Thyroid gland (tissue), 4 donors: ENCODE measurements around the gene SKIC8. TPM values are rescaled to one million over a fixed set of nuclear protein-coding genes. Genes with fewer than 3 reads are reported as not detected.

Experiments used
- DNase-seq, 2 donors: peaks; one replicate each; pipeline ENCODE4 v3.0.0-alpha.2; 2019
- H3K27ac ChIP-seq, 3 donors: fragments of 200-600 bp; sonication (generic); 1 replicate in 2 of 3; 2 replicates in 1 of 3; pipeline ENCODE4 v1.5.1; 2016 to 2019; ENCODE audit warnings: mild to moderate bottlenecking in 1 of 3, moderate library complexity in 1 of 3
- H3K27me3 ChIP-seq: fragments of 200-600 bp; sonication (generic); one replicate; pipeline ENCODE4 v1.5.1; 2019
- H3K36me3 ChIP-seq, 2 donors: fragments of 200-600 bp; sonication (generic); one replicate each; pipeline ENCODE4 v1.5.1; 2016 to 2019
- H3K4me1 ChIP-seq, 2 donors: fragments of 200-600 bp; sonication (generic); one replicate each; pipeline ENCODE4 v1.5.1; 2017 to 2019
- H3K4me3 ChIP-seq, 3 donors: fragments of 200-600 bp; sonication (generic); replicated peaks in 1 of 3; 1 replicate in 2 of 3; 2 replicates in 1 of 3; pipeline ENCODE4 v1.5.1; 2016; ENCODE audit warnings: mild to moderate bottlenecking in 1 of 3
- H3K9me3 ChIP-seq: fragments of 200-600 bp; sonication (generic); one replicate; pipeline ENCODE4 v1.5.1; 2017
- CTCF ChIP-seq, 6 experiments: fragments of 200-600 bp in 3 of 6; fragments of 450-650 bp in 3 of 6; sonication (generic) in 3 of 6; IDR thresholded peaks; one replicate each; pipeline ENCODE4 v1.5.1; 2016 to 2019; ENCODE audit warnings: antibody characterized with exemption in 6 of 6, mild to moderate bottlenecking in 2 of 6, inconsistent platforms in 1 of 6, moderate library complexity in 1 of 6
- POLR2A ChIP-seq, 2 donors: fragments of 450-650 bp; IDR thresholded peaks; one replicate each; pipeline ENCODE4 v1.6.1; 2017; ENCODE audit warnings: antibody characterized with exemption in 2 of 2, mild to moderate bottlenecking in 2 of 2, moderate library complexity in 1 of 2
- WGBS, 2 donors: methylation state at CpG; one replicate each; pipeline ENCODE4 v1.1.5; 2017; 5-methylcytosine and 5-hydroxymethylcytosine counted together
- intact Hi-C: fragments of 100-400 bp; cut with DNase I; formaldehyde crosslinking; loops from one replicate; pipeline ENCODE4 v1.15.1; 2023
- small RNA-seq: library from RNA; depleted of rRNA; stranded (forward); fragments of <200 nt; gene quantifications from one replicate; pipeline ENCODE3, GENCODE V24; 2016
- total RNA-seq, 4 donors: library from RNA; depleted of rRNA; stranded (reverse); fragments of >200 nt; gene quantifications; one replicate each; pipeline ENCODE4 v1.2.3, GENCODE V29; 2016

Gene SKIC8
- total RNA-seq, 4 donors from 2014 or later = 87.0 to 113 (median 101) TPM

GRCh38 chr15:78239811-78240210 is 59.6 kb downstream of the SKIC8 start:
- Histone ChIP-seq H3K9me3 (no peaks in the 10 kb centered on the region), H3K4me1 (peaks cover 0 to 9% of the 10 kb centered on the region in 2 donors), H3K27ac (no peak overlapping the region), H3K27me3 (no peaks in the 10 kb centered on the region), H3K36me3 (no peaks in the 10 kb centered on the region), H3K4me3 (no peak overlapping the region)
- no peak for DNase-seq
- 89 to 93% methylated on average over 5 of the region's 5 CpGs for WGBS, 2 donors
- TF ChIP-seq CTCF (IDR thresholded peaks at IDR 0.05) = no peak
- no peak for TF ChIP-seq POLR2A (IDR thresholded peaks at IDR 0.05)
- intact Hi-C loops = loop anchor here (2.0 to 5.0 kb wide), 2 partner anchors 127 to 278 kb away; no protein-coding TSS in a partner anchor

DNA sequence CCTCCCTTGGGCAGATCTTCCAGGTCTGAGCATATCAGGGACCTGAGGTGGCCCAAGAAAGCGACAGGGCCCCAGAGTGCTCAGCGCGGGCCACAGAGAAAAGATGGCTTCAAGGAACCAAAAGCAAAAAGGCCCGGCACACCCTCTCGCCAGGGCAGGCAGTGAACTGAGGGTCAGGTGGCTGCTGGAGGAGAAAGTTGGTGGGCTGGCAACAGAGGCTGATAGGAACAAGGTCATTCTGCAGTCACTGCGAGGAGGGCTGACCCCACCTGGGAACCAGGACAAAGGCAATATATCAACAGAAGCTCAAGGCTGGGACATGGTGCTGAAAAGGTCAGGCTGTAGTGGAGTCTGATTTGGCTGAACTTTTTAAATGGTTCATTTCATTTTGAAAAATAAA is 62.3 kb downstream of the SKIC8 start:
- TF ChIP-seq CTCF (IDR thresholded peaks at IDR 0.05) (no peak), POLR2A (IDR thresholded peaks at IDR 0.05) (no peak)
- H3K9me3 ChIP-seq = no peaks in the 10 kb centered on the region
- H3K27me3 ChIP-seq = no peaks in the 10 kb centered on the region
- no peak overlapping the region for H3K4me3 ChIP-seq
- no peaks in the 10 kb centered on the region for H3K4me1 ChIP-seq
- intact Hi-C loops = no loop called here
- H3K27ac ChIP-seq = no peak overlapping the region
- H3K36me3 ChIP-seq = no peaks in the 10 kb centered on the region
- 84 to 85% methylated on average over 6 of the region's 6 CpGs for WGBS, 2 donors
- DNase-seq = no peak

DNA sequence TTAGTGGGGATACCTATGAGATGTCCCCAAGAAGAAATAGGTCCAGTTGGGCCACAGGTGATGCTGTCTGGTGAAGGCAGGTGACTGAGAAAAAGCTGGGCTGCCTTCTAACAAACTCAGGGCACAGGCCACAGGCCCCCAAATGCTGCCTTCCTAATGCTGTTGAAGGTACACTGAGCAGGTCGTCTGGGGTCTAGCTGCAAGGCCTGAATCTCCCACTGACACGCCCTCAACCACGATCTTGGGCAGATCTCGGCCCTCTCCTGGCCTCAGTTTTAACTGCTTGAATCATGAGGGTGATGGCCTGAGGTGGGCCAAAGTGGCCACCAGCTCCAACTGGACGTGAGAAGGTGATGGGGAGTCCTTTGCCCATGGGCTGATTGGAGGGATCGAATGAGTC is 62.9 kb downstream of the SKIC8 start:
- intact Hi-C loops = no loop called here
- Histone ChIP-seq H3K9me3 (no peaks in the 10 kb centered on the region), H3K36me3 (no peaks in the 10 kb centered on the region), H3K4me1 (no peaks in the 10 kb centered on the region), H3K4me3 (no peak overlapping the region), H3K27ac (no peak overlapping the region), H3K27me3 (no peaks in the 10 kb centered on the region)
- DNase-seq = no peak
- WGBS, 2 donors = 95 to 97% methylated on average over 6 of the region's 6 CpGs
- TF ChIP-seq POLR2A (IDR thresholded peaks at IDR 0.05) = no peak
- no peak for TF ChIP-seq CTCF (IDR thresholded peaks at IDR 0.05)

- DNase-seq = no peak
- 45 to 54% methylated on average over 5 to 6 of the region's 6 CpGs for WGBS, 2 donors
- no peak within 1 kb of the TSS for H3K27ac ChIP-seq
- H3K36me3 ChIP-seq = no peaks in the 10 kb centered on the region
- H3K4me3 ChIP-seq = no peak within 1 kb of the TSS
- intact Hi-C loops = no loop called here
- no peaks in the 10 kb centered on the region for H3K9me3 ChIP-seq
- H3K4me1 ChIP-seq = no peaks in the 10 kb centered on the region
- TF ChIP-seq CTCF (IDR thresholded peaks at IDR 0.05) = no peak
- no peak for TF ChIP-seq POLR2A (IDR thresholded peaks at IDR 0.05)
- H3K27me3 ChIP-seq = no peaks in the 10 kb centered on the region
These were observed 64.8 kb downstream of the SKIC8 start, which contains the start of gene ACSBG1 for GRCh38 chr15:78234515-78235040. ACSBG1 (minus strand) TSS chr15:78234565; CDS start chr15:78234501, 64 bp downstream.

DNA sequence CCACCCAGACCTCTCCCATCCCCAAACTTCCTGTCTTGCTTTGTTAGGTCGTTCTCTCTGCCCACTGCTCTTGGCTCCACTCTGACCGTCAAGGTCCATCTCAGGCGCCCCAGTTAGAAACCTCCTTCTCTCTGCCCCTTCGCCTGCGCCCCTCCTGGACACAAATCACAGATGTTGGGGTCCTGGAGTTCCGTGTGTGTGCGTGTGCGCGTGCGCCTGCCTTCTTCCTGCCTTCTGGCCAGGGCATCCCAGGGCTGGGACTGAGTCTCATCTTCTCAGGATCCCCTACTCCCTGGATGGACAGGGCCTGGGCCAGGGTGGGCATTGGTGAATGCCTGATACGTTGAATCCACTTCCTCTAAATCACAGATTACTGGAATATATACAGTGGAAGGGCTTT is 65.9 kb downstream of the SKIC8 start:
- no peak for DNase-seq
- intact Hi-C loops = no loop called here

More for the DNA sequence above, 65.9 kb downstream of the SKIC8 start:
- Histone ChIP-seq H3K9me3 (no peaks in the 10 kb centered on the region), H3K4me1 (no peaks in the 10 kb centered on the region), H3K27me3 (no peaks in the 10 kb centered on the region), H3K27ac (no peak overlapping the region), H3K4me3 (no peak overlapping the region), H3K36me3 (no peaks in the 10 kb centered on the region)
- TF ChIP-seq POLR2A (IDR thresholded peaks at IDR 0.05) (no peak), CTCF (IDR thresholded peaks at IDR 0.05) (no peak)
- WGBS, 2 donors = 77% methylated on average over 11 of the region's 11 CpGs

Small RNAs within 50 kb of the gene (small RNA-seq; reads per million reads assigned to genes)
- not detected for gene AC090607.5

Other genes with a start within 250 kb of the SKIC8 start
- 10 to 100 TPM; 32.8 to 54.0 (median 40.1) TPM for gene TBC1D2B, start 221.9 kb downstream of the SKIC8 start, total RNA-seq
- not detected for gene SH2D7, start 207.0 kb downstream of the SKIC8 start, total RNA-seq
- 1 to 10 TPM; 4.1 to 7.5 (median 4.9) TPM for gene CIB2, start 168.2 kb downstream of the SKIC8 start, total RNA-seq
- gene IDH3A, start 150.2 kb downstream of the SKIC8 start, total RNA-seq = 100 to 1,000 TPM in 1 of 4 donors, 10 to 100 TPM in 3; 55.1 to 155 (median 83.3) TPM
- not detected for gene ACSBG1, start 65.0 kb downstream of the SKIC8 start, total RNA-seq
- gene DNAJA4, start 35.0 kb downstream of the SKIC8 start, total RNA-seq = 10 to 100 TPM in 3 of 4 donors, 1 to 10 TPM in 1; 9.5 to 21.9 (median 13.8) TPM
- gene CRABP1, start 40.7 kb upstream of the SKIC8 start, total RNA-seq = 100 to 1,000 TPM in 2 of 4 donors, 10 to 100 TPM in 2; 19.6 to 211 (median 105) TPM
- gene IREB2, start 138.6 kb upstream of the SKIC8 start, total RNA-seq = 10 to 100 TPM; 40.7 to 71.5 (median 51.0) TPM
- gene HYKK, start 208.0 kb upstream of the SKIC8 start, total RNA-seq = 10 to 100 TPM in 1 of 4 donors, 1 to 10 TPM in 3; 7.0 to 15.0 (median 9.1) TPM
- 100 to 1,000 TPM; 123 to 185 (median 149) TPM for gene PSMA4, start 240.8 kb upstream of the SKIC8 start, total RNA-seq